GM12865 (cell line): ENCODE measurements around the gene TPPP.

Source experiments
- DNase-seq: peaks from one replicate; pipeline ENCODE4 v3.0.0; 2010; ENCODE audit warnings: low read depth
- H3K4me3 ChIP-seq: 2 replicates; pipeline ENCODE4 v1.5.1; 2011; ENCODE audit warnings: mild to moderate bottlenecking, low read depth, low read length, control low read depth
- CTCF ChIP-seq: IDR thresholded peaks from 2 replicates; pipeline ENCODE4 v1.5.1; 2011; ENCODE audit warnings: low read length, control low read depth, low read depth, inconsistent platforms; ENCODE audit not compliant: insufficient read depth; ENCODE audit errors: missing control alignments

The TPPP gene

GRCh38 chr5:644971-645370 is 48.2 kb downstream of the TPPP start:
- no peak for DNase-seq
- no peak overlapping the region for H3K4me3 ChIP-seq
- no peak for TF ChIP-seq CTCF

GRCh38 chr5:644509-644908 is 48.6 kb downstream of the TPPP start:
- DNase-seq = no peak
- no peak for TF ChIP-seq CTCF
- H3K4me3 ChIP-seq = no peak overlapping the region

GRCh38 chr5:643811-644271 is 49.3 kb downstream of the TPPP start:
- peak; percentile 49 for DNase-seq
- TF ChIP-seq CTCF = no peak
- no peak overlapping the region for H3K4me3 ChIP-seq

GRCh38 chr5:643351-643801 is 49.8 kb downstream of the TPPP start:
- DNase-seq = peak; percentile 36
- H3K4me3 ChIP-seq = no peak overlapping the region
- TF ChIP-seq CTCF = no peak

GRCh38 chr5:642481-642880 is 50.7 kb downstream of the TPPP start:
- no peak overlapping the region for H3K4me3 ChIP-seq
- no peak for TF ChIP-seq CTCF
- DNase-seq = no peak

GRCh38 chr5:641331-641765 is 51.8 kb downstream of the TPPP start:
- H3K4me3 ChIP-seq = no peak overlapping the region
- DNase-seq = no peak
- no peak for TF ChIP-seq CTCF
